ENCODE data around the gene GUCY1A1. TPM values are rescaled to one million over a fixed set of nuclear protein-coding genes. Genes with fewer than 3 reads are reported as not detected.

GUCY1A1 gene
- polyA plus RNA-seq, 1 donor from 2014 or later, result 13.6 TPM

- H3K79me2 ChIP-seq (replicated peaks; ENCODE audit: insufficient read depth, low read length), result no peaks in the 10 kb centered on the region
- H3K27me3 ChIP-seq (ENCODE audit: insufficient read depth, low read depth, low read length), result no peaks in the 10 kb centered on the region
Measured at GRCh38 chr4:155693015-155693663, 26.5 kb downstream of the GUCY1A1 start.

More at GRCh38 chr4:155693015-155693663, 26.5 kb downstream of the GUCY1A1 start:
- H3K9me2 ChIP-seq (ENCODE audit: insufficient read depth, low read length), result no peaks in the 10 kb centered on the region
- no peak overlapping the region for H2AFZ ChIP-seq (ENCODE audit: low read depth, low read length)
- no peak overlapping the region for H3K4me3 ChIP-seq (ENCODE audit: low read length)
- H3K27ac ChIP-seq (ENCODE audit: low read length), result no peak overlapping the region
- no peaks in the 10 kb centered on the region for H4K20me1 ChIP-seq (ENCODE audit: insufficient read depth)
- no peak overlapping the region for H3K9ac ChIP-seq (ENCODE audit: low read length)
- TF ChIP-seq REST (IDR thresholded peaks at IDR 0.05; ENCODE audit: borderline replicate concordance), result no peak
- no peak for TF ChIP-seq CTCF (IDR thresholded peaks at IDR 0.05; ENCODE audit: poor library complexity, severe bottlenecking)
- TF ChIP-seq RAD21 (conservative IDR thresholded peaks at IDR 0.05), result no peak
- TF ChIP-seq MXI1 (conservative IDR thresholded peaks at IDR 0.05; ENCODE audit: poor library complexity, severe bottlenecking), result no peak
- TF ChIP-seq SMC3 (conservative IDR thresholded peaks at IDR 0.05; ENCODE audit: poor library complexity), result no peak
- no peak for TF ChIP-seq EZH2 (IDR thresholded peaks at IDR 0.05; ENCODE audit: borderline replicate concordance, insufficient read depth, low read length, poor library complexity, severe bottlenecking)
- TF ChIP-seq EP300 (conservative IDR thresholded peaks at IDR 0.05; ENCODE audit: poor library complexity, severe bottlenecking), result no peak
- no peak for TF ChIP-seq TAF1 (IDR thresholded peaks at IDR 0.05; ENCODE audit: low read depth)
- TF ChIP-seq POLR2AphosphoS5 (IDR thresholded peaks at IDR 0.05), result no peak
- H3F3A ChIP-seq (ENCODE audit: insufficient read depth, low read length, poor library complexity, severe bottlenecking), result no peaks in the 10 kb centered on the region
- no peaks in the 10 kb centered on the region for H3K36me3 ChIP-seq (ENCODE audit: insufficient read depth, low read length)
- no peaks in the 10 kb centered on the region for H3K9me3 ChIP-seq (ENCODE audit: low read length)
- H3K4me2 ChIP-seq (ENCODE audit: low read length), result no peak overlapping the region

All from neural cell (in vitro differentiated cells).